Measurements from ENCODE around the gene IL12B. TPM values are rescaled to one million over a fixed set of nuclear protein-coding genes. Genes with fewer than 3 reads are reported as not detected.
"Not testable (repeated sequence)": the region's sequence is repeated elsewhere in the genome, so short reads cannot be mapped to it uniquely, and the experiment has no call there.

The IL12B gene
- total RNA-seq (2014; rRNA removed; shearing (Covaris generic)) = not detected in 2 replicates
- not detected in 2 replicates for polyA plus RNA-seq (2016; fragmentation: Nextera tagmentation; extraction: Ambion mirVana)

GRCh38 chr5:159330131-159330800 lies at the start of gene IL12B:
IL12B (minus strand) TSS chr5:159330487; CDS start chr5:159326782, 3,705 bp downstream.
- no peaks in the 10 kb centered on the region for H3K36me3 ChIP-seq (ENCODE audit: low read depth)
- H3K79me2 ChIP-seq (ENCODE audit: insufficient read depth) = no peaks in the 10 kb centered on the region
- in situ Hi-C loops (cut with MboI) = no loop called here
- H3K27me3 ChIP-seq (replicated peaks; ENCODE audit: insufficient read depth) = no peaks in the 10 kb centered on the region
- no peaks in the 10 kb centered on the region for H4K20me1 ChIP-seq (ENCODE audit: insufficient read depth)
- H3K9ac ChIP-seq = peak within 1 kb of the TSS; percentile 69
- no peaks in the 10 kb centered on the region for H3K9me3 ChIP-seq (ENCODE audit: low read depth)
- peak within 1 kb of the TSS; percentile 71 for H2AFZ ChIP-seq
- peak within 1 kb of the TSS; percentile 65 for H3K4me2 ChIP-seq (ENCODE audit: unreplicated experiment)
- H3K4me3 ChIP-seq = peak within 1 kb of the TSS; percentile 71
- peaks cover 7% of the 10 kb centered on the region for H3K4me1 ChIP-seq (ENCODE audit: insufficient read depth)
- no peaks in the 10 kb centered on the region for H3F3A ChIP-seq (ENCODE audit: insufficient read depth)
- DNase-seq = peak; percentile 72
- 44 to 48% methylated on average over 4 of the region's 4 CpGs for WGBS, 2 experiments (ENCODE audit: low coverage in 1 of 2, low lambda C conversion rate in 2 of 2, missing lambda C conversion rate in 2 of 2)
- H3K9me2 ChIP-seq (ENCODE audit: insufficient read depth) = no peaks in the 10 kb centered on the region
- TF ChIP-seq EZH2phosphoT487 (IDR thresholded peaks at IDR 0.05; ENCODE audit: insufficient read depth, low read depth) (no peak), EZH2 (IDR thresholded peaks at IDR 0.05; ENCODE audit: insufficient read depth, poor library complexity, severe bottlenecking) (no peak)
- H3K27ac ChIP-seq = no peak within 1 kb of the TSS

GRCh38 chr5:159377653-159378052 lies 47.4 kb upstream of the IL12B start:
- DNase-seq = no peak
- H3K4me2 ChIP-seq (ENCODE audit: unreplicated experiment) = no peak overlapping the region
- no peaks in the 10 kb centered on the region for H3K9me3 ChIP-seq (ENCODE audit: low read depth)
- in situ Hi-C loops (cut with MboI) = no loop called here
- H3K27me3 ChIP-seq (replicated peaks; ENCODE audit: insufficient read depth) = no peaks in the 10 kb centered on the region
- no peak overlapping the region for H3K9ac ChIP-seq
- no peaks in the 10 kb centered on the region for H3K4me1 ChIP-seq (ENCODE audit: insufficient read depth)
- no peak overlapping the region for H3K4me3 ChIP-seq
- no peaks in the 10 kb centered on the region for H3F3A ChIP-seq (ENCODE audit: insufficient read depth)
- H3K27ac ChIP-seq = no peak overlapping the region
- H3K9me2 ChIP-seq (ENCODE audit: insufficient read depth) = no peaks in the 10 kb centered on the region
- no peaks in the 10 kb centered on the region for H4K20me1 ChIP-seq (ENCODE audit: insufficient read depth)
- TF ChIP-seq EZH2 (IDR thresholded peaks at IDR 0.05; ENCODE audit: insufficient read depth, poor library complexity, severe bottlenecking) = no peak
- no peak for TF ChIP-seq EZH2phosphoT487 (IDR thresholded peaks at IDR 0.05; ENCODE audit: insufficient read depth, low read depth)
- no peak overlapping the region for H2AFZ ChIP-seq
- H3K79me2 ChIP-seq (ENCODE audit: insufficient read depth) = no peaks in the 10 kb centered on the region
- H3K36me3 ChIP-seq (ENCODE audit: low read depth) = no peaks in the 10 kb centered on the region

GRCh38 chr5:159367866-159368265 lies 37.6 kb upstream of the IL12B start:
- H3K9me2 ChIP-seq (ENCODE audit: insufficient read depth); H3K9ac ChIP-seq; in situ Hi-C loops (cut with MboI); H3K27me3 ChIP-seq (replicated peaks; ENCODE audit: insufficient read depth); H3F3A ChIP-seq (ENCODE audit: insufficient read depth); H3K36me3 ChIP-seq (ENCODE audit: low read depth); H3K79me2 ChIP-seq (ENCODE audit: insufficient read depth); DNase-seq; H3K4me1 ChIP-seq (ENCODE audit: insufficient read depth); H2AFZ ChIP-seq; H3K27ac ChIP-seq; H3K4me3 ChIP-seq; H4K20me1 ChIP-seq (ENCODE audit: insufficient read depth); H3K4me2 ChIP-seq (ENCODE audit: unreplicated experiment); H3K9me3 ChIP-seq (ENCODE audit: low read depth): not testable (repeated sequence)
- 36 to 43% methylated on average over 1 of the region's 1 CpG for WGBS, 2 experiments (ENCODE audit: low coverage in 1 of 2, low lambda C conversion rate in 2 of 2, missing lambda C conversion rate in 2 of 2)

- in situ Hi-C loops (cut with MboI); H3K36me3 ChIP-seq (ENCODE audit: low read depth); H3K4me1 ChIP-seq (ENCODE audit: insufficient read depth); H3K27ac ChIP-seq; H4K20me1 ChIP-seq (ENCODE audit: insufficient read depth); H2AFZ ChIP-seq; H3K4me2 ChIP-seq (ENCODE audit: unreplicated experiment); DNase-seq; H3K4me3 ChIP-seq; H3K27me3 ChIP-seq (replicated peaks; ENCODE audit: insufficient read depth); H3F3A ChIP-seq (ENCODE audit: insufficient read depth); H3K9me3 ChIP-seq (ENCODE audit: low read depth); H3K9me2 ChIP-seq (ENCODE audit: insufficient read depth); H3K9ac ChIP-seq; H3K79me2 ChIP-seq (ENCODE audit: insufficient read depth): not testable (repeated sequence)
- 77 to 81% methylated on average over 5 of the region's 5 CpGs for WGBS, 2 experiments (ENCODE audit: low coverage in 1 of 2, low lambda C conversion rate in 2 of 2, missing lambda C conversion rate in 2 of 2)
Observed at GRCh38 chr5:159366776-159367175, 36.5 kb upstream of the IL12B start.

GRCh38 chr5:159362220-159362619 lies 31.9 kb upstream of the IL12B start:
- Histone ChIP-seq H3K4me2 (ENCODE audit: unreplicated experiment) (no peak overlapping the region), H3K4me3 (no peak overlapping the region), H3K79me2 (ENCODE audit: insufficient read depth) (no peaks in the 10 kb centered on the region), H4K20me1 (ENCODE audit: insufficient read depth) (no peaks in the 10 kb centered on the region), H2AFZ (no peak overlapping the region), H3K9me2 (ENCODE audit: insufficient read depth) (no peaks in the 10 kb centered on the region), H3K9me3 (ENCODE audit: low read depth) (no peaks in the 10 kb centered on the region), H3K27ac (no peak overlapping the region), H3K27me3 (replicated peaks; ENCODE audit: insufficient read depth) (no peaks in the 10 kb centered on the region), H3K4me1 (ENCODE audit: insufficient read depth) (no peaks in the 10 kb centered on the region), H3K36me3 (ENCODE audit: low read depth) (no peaks in the 10 kb centered on the region), H3K9ac (no peak overlapping the region), H3F3A (ENCODE audit: insufficient read depth) (no peaks in the 10 kb centered on the region)
- TF ChIP-seq EZH2 (IDR thresholded peaks at IDR 0.05; ENCODE audit: insufficient read depth, poor library complexity, severe bottlenecking) = no peak
- TF ChIP-seq EZH2phosphoT487 (IDR thresholded peaks at IDR 0.05; ENCODE audit: insufficient read depth, low read depth) = no peak
- in situ Hi-C loops (cut with MboI) = no loop called here
- no peak for DNase-seq

GRCh38 chr5:159359871-159360270 lies 29.6 kb upstream of the IL12B start:
- H4K20me1 ChIP-seq (ENCODE audit: insufficient read depth); DNase-seq; H3K9ac ChIP-seq; H3K4me2 ChIP-seq (ENCODE audit: unreplicated experiment); H3K9me2 ChIP-seq (ENCODE audit: insufficient read depth); H3F3A ChIP-seq (ENCODE audit: insufficient read depth); in situ Hi-C loops (cut with MboI); H3K4me3 ChIP-seq; H3K27ac ChIP-seq; H3K27me3 ChIP-seq (replicated peaks; ENCODE audit: insufficient read depth); H2AFZ ChIP-seq; H3K9me3 ChIP-seq (ENCODE audit: low read depth); H3K4me1 ChIP-seq (ENCODE audit: insufficient read depth); H3K36me3 ChIP-seq (ENCODE audit: low read depth); H3K79me2 ChIP-seq (ENCODE audit: insufficient read depth): not testable (repeated sequence)
- 57 to 69% methylated on average over 7 of the region's 7 CpGs for WGBS, 2 experiments (ENCODE audit: low coverage in 1 of 2, low lambda C conversion rate in 2 of 2, missing lambda C conversion rate in 2 of 2)
